BLaER1 treated with 17β-estradiol and CSF1 and Interleukin-3, amounts not matched to agents 10 nM and 100 nM (cell line): Measurements from ENCODE around the gene AMBP.
"Not testable (repeated sequence)": the region's sequence is repeated elsewhere in the genome, so short reads cannot be mapped to it uniquely, and the experiment has no call there.

ENCODE experiments used
- H3K27ac ChIP-seq, 11 experiments: shearing (Covaris generic); formaldehyde crosslinking; 2 replicates each; pipeline ENCODE4 v1.8.1; 2022
- H3K27me3 ChIP-seq, 11 experiments: shearing (Covaris generic); formaldehyde crosslinking; 2 replicates each; pipeline ENCODE4 v1.8.1; 2022
- H3K36me3 ChIP-seq, 11 experiments: shearing (Covaris generic); formaldehyde crosslinking; 2 replicates each; pipeline ENCODE4 v1.8.1; 2022
- H3K4me1 ChIP-seq, 10 experiments: shearing (Covaris generic); formaldehyde crosslinking; 2 replicates each; pipeline ENCODE4 v1.8.1; 2022
- H3K4me2 ChIP-seq, 11 experiments: shearing (Covaris generic); formaldehyde crosslinking; 2 replicates each; pipeline ENCODE4 v1.8.1; 2022
- H3K4me3 ChIP-seq, 10 experiments: shearing (Covaris generic); formaldehyde crosslinking; 2 replicates each; pipeline ENCODE4 v1.8.1; 2022
- H3K9ac ChIP-seq, 11 experiments: shearing (Covaris generic); formaldehyde crosslinking; 2 replicates each; pipeline ENCODE4 v1.8.1; 2022
- H3K9me3 ChIP-seq, 11 experiments: shearing (Covaris generic); formaldehyde crosslinking; replicated peaks in 1 of 11; 2 replicates each; pipeline ENCODE4 v1.8.1; 2022
- H4K20me1 ChIP-seq, 11 experiments: shearing (Covaris generic); formaldehyde crosslinking; 2 replicates each; pipeline ENCODE4 v1.8.1; 2022
- Cebpa-rat ChIP-seq, 11 experiments: shearing (Covaris generic); IDR thresholded peaks; 2 replicates each; pipeline ENCODE4 v1.8.1; 2022

Gene AMBP

DNA sequence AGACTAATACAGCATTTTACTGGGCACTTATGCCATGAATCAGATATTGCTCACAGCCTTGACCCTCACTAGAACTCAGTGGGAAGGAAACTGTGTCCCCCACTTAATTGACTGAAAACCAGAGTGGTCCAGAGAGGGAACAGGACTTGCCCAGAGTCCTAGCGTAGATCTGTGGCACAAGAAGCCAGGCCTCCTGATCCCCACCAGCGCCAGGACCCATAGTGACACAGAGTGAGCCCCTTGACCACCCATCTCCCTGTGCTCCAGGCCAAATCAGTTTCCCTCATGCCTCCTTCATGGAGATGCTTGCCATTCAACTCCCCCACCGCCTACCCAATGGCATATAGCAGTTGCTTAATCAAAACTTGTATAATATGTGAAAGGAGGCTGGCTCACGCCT, 12.7 kb upstream of the AMBP start:
- peaks cover 0 to 52% (median 0%) of the 10 kb centered on the region in 11 experiments; a peak in 8 of 22 replicates for H3K36me3 ChIP-seq
- H3K4me2 ChIP-seq, result no peak overlapping the region
- H3K9me3 ChIP-seq, result no peaks in the 10 kb centered on the region
- no peak overlapping the region for H3K4me3 ChIP-seq
- no peaks in the 10 kb centered on the region for H4K20me1 ChIP-seq
- H3K9ac ChIP-seq, result no peak overlapping the region
- H3K27me3 ChIP-seq, result no peaks in the 10 kb centered on the region
- TF ChIP-seq Cebpa-rat (IDR thresholded peaks at IDR 0.05), result no peak
- H3K27ac ChIP-seq, result no peak overlapping the region
- H3K4me1 ChIP-seq, result peaks cover 0 to 53% (median 46%) of the 10 kb centered on the region in 10 experiments; a peak in 16 of 20 replicates

GRCh38 chr9:114089206-114089840, 11.2 kb upstream of the AMBP start:
- no peak for TF ChIP-seq Cebpa-rat (IDR thresholded peaks at IDR 0.05)
- Histone ChIP-seq H3K27ac (no peak overlapping the region), H3K9me3 (no peaks in the 10 kb centered on the region), H3K4me3 (no peak overlapping the region), H3K27me3 (no peaks in the 10 kb centered on the region), H3K9ac (no peak overlapping the region; a peak in 1 of 22 replicates), H3K4me2 (no peak overlapping the region), H3K4me1 (peaks cover 0 to 38% (median 31%) of the 10 kb centered on the region in 10 experiments; a peak in 16 of 20 replicates), H3K36me3 (peaks cover 0 to 40% (median 0%) of the 10 kb centered on the region in 11 experiments; a peak in 8 of 22 replicates), H4K20me1 (no peaks in the 10 kb centered on the region)

GRCh38 chr9:114088571-114089170, 10.6 kb upstream of the AMBP start:
- Histone ChIP-seq H3K9me3 (no peaks in the 10 kb centered on the region), H3K36me3 (peaks cover 0 to 36% (median 0%) of the 10 kb centered on the region in 11 experiments; a peak in 7 of 22 replicates), H3K9ac (no peak overlapping the region; a peak in 1 of 22 replicates), H3K27ac (no peak overlapping the region), H3K27me3 (no peaks in the 10 kb centered on the region), H3K4me2 (no peak overlapping the region), H3K4me3 (no peak overlapping the region), H3K4me1 (peaks cover 0 to 32% (median 25%) of the 10 kb centered on the region in 10 experiments; a peak in 16 of 20 replicates), H4K20me1 (no peaks in the 10 kb centered on the region)
- TF ChIP-seq Cebpa-rat (IDR thresholded peaks at IDR 0.05), result no peak

DNA sequence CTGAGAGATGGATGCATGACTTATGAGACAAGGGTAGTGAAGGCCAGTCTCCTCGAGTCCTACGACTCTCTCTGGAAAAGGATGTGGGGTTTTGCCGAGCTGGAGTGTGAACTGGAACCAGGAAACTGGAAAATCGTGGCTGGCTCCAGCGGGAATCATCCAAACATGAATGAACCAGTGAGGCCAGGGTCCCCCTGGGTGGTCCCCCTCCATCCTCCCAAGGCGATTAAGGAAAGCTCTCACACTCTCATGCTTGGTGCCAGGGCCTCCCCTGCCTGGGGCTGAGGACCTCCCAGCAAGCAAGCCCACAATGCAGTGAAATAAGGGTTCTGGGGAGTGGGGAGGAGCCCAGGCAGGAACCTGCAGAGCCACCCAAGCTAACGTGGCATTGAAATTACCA, 9.6 kb upstream of the AMBP start:
- Histone ChIP-seq H3K9me3 (no peaks in the 10 kb centered on the region), H3K4me1 (peaks cover 0 to 30% (median 19%) of the 10 kb centered on the region in 10 experiments; a peak in 12 of 20 replicates), H3K4me3 (no peak overlapping the region), H3K36me3 (peaks cover 0 to 27% (median 0%) of the 10 kb centered on the region in 11 experiments; a peak in 7 of 22 replicates), H3K27ac (no peak overlapping the region), H3K9ac (no peak overlapping the region), H3K4me2 (no peak overlapping the region), H4K20me1 (no peaks in the 10 kb centered on the region), H3K27me3 (no peaks in the 10 kb centered on the region)
- TF ChIP-seq Cebpa-rat (IDR thresholded peaks at IDR 0.05), result no peak

- Histone ChIP-seq H3K36me3 (peaks cover 0 to 16% (median 0%) of the 10 kb centered on the region in 11 experiments; a peak in 5 of 22 replicates), H3K27ac (no peak overlapping the region), H3K4me2 (no peak overlapping the region), H3K27me3 (no peaks in the 10 kb centered on the region), H3K4me1 (peaks cover 0 to 27% (median 13%) of the 10 kb centered on the region in 10 experiments; a peak in 10 of 20 replicates), H3K4me3 (no peak overlapping the region), H4K20me1 (no peaks in the 10 kb centered on the region), H3K9me3 (no peaks in the 10 kb centered on the region), H3K9ac (no peak overlapping the region)
- TF ChIP-seq Cebpa-rat (IDR thresholded peaks at IDR 0.05), result no peak
Measured at GRCh38 chr9:114086607-114087006, 8.5 kb upstream of the AMBP start.

- no peak for TF ChIP-seq Cebpa-rat (IDR thresholded peaks at IDR 0.05)
- no peak overlapping the region for H3K9ac ChIP-seq
- no peak overlapping the region for H3K4me3 ChIP-seq
- H3K27ac ChIP-seq, result no peak overlapping the region
- H3K9me3 ChIP-seq, result no peaks in the 10 kb centered on the region
- no peaks in the 10 kb centered on the region for H3K27me3 ChIP-seq
- H3K4me2 ChIP-seq, result no peak overlapping the region
- H3K36me3 ChIP-seq, result peaks cover 0 to 11% (median 0%) of the 10 kb centered on the region in 11 experiments; a peak in 5 of 22 replicates
- no peaks in the 10 kb centered on the region for H4K20me1 ChIP-seq
- peaks cover 0 to 29% (median 10%) of the 10 kb centered on the region in 10 experiments; a peak in 9 of 20 replicates for H3K4me1 ChIP-seq
Measured at GRCh38 chr9:114086009-114086408, 7.9 kb upstream of the AMBP start.

DNA sequence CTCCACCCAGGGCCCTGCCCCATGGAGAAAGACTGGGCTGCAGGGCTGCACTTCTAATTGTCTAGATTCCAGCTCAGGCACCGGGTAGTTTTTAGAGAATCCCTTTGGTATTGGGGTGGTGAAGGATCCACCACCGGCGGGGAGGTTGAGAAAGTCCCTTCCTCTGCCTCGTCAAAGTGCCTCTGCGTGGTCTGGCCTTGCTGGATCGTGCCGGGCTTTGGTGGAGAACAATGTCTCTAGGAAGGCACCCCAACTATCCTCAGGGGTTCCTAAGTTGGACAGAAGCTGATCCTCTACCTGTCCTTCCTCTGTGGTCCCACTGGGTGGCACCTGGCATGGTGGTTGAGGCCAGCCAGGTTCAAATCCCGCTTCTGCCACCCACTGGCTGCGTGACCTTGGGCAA, 7.3 kb upstream of the AMBP start:
- no peak overlapping the region for H3K4me3 ChIP-seq
- peaks cover 0 to 1% (median 0%) of the 10 kb centered on the region in 11 experiments; a peak in 1 of 22 replicates for H3K9me3 ChIP-seq
- H3K27ac ChIP-seq, result no peak overlapping the region
- H4K20me1 ChIP-seq, result no peaks in the 10 kb centered on the region
- peaks cover 0 to 30% (median 10%) of the 10 kb centered on the region in 10 experiments; a peak in 9 of 20 replicates for H3K4me1 ChIP-seq
- no peak for TF ChIP-seq Cebpa-rat (IDR thresholded peaks at IDR 0.05)
- H3K36me3 ChIP-seq, result peaks cover 0 to 5% (median 0%) of the 10 kb centered on the region in 11 experiments; a peak in 4 of 22 replicates
- H3K9ac ChIP-seq, result no peak overlapping the region
- no peak overlapping the region for H3K4me2 ChIP-seq
- H3K27me3 ChIP-seq, result no peaks in the 10 kb centered on the region

DNA sequence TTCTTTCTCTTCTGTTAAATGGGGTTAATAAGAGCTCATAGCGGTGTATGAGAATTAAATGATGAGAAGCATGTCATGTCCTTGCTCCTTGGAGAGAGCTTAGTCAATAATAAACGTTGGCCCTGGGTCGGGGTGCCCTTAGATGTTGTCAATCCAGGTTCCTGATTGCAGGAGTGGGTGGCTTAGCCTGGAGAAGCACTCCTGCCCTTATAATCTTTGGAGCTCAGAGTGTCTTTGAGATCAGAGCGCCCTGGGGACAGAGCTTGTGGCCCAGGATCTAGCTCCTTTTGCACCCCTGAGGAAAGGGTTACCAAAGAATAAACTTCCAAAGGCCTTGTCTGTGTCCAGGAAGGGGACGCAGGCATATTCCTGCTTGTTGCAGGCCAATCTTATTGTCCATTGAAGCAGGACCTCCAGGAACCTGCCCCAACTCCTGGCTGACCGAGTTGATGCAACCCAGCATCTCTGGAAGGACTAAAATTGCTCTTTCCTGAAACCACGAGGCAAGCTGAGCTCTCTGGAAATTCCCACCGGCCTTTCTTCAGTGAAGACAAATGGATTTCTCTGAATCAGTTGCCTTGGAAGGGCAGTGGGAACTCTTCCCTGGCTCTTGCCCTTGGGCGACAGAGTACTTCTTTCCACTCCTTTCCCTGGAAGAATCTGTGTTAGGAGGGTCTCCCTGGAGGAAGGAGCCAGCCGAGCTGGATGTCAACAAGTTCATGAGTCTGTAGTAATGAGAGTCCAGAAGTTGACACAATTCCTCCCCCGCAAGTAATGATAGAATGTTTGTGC, 6.4 kb upstream of the AMBP start:
- no peak overlapping the region for H3K4me2 ChIP-seq
- H3K36me3 ChIP-seq, result no peaks in the 10 kb centered on the region

DNA sequence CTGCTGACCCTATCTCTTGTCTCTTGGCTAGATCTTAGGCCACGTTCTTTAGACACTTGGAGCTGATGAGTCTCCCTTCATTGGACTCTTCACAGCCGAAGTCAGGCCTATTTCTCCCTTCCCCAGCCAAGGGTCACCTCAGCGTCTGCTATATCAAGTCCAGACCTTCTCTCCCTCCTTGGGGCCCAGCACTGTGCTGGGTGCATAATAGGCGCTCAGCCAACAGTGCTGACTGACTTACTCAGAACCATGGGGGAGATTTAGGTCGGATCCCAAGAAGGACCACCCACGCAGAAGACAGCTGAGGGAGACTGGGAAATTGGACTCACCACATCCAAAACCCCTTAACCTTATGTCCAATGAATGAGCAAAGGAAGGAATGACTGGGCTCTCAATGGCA, 5.6 kb upstream of the AMBP start:
- H3K27ac ChIP-seq, result no peak overlapping the region
- no peak for TF ChIP-seq Cebpa-rat (IDR thresholded peaks at IDR 0.05)
- peaks cover 0 to 7% (median 0%) of the 10 kb centered on the region in 11 experiments; a peak in 1 of 22 replicates for H3K9me3 ChIP-seq

More for the DNA sequence above, 6.4 kb upstream of the AMBP start:
- peaks cover 0 to 7% (median 0%) of the 10 kb centered on the region in 11 experiments; a peak in 1 of 22 replicates for H3K9me3 ChIP-seq
- H4K20me1 ChIP-seq, result no peaks in the 10 kb centered on the region
- H3K4me1 ChIP-seq, result peaks cover 0 to 30% (median 10%) of the 10 kb centered on the region in 10 experiments; a peak in 9 of 20 replicates
- no peak overlapping the region for H3K27ac ChIP-seq
- TF ChIP-seq Cebpa-rat (IDR thresholded peaks at IDR 0.05), result no peak
- H3K4me3 ChIP-seq, result no peak overlapping the region
- no peak overlapping the region for H3K9ac ChIP-seq
- no peaks in the 10 kb centered on the region for H3K27me3 ChIP-seq

GRCh38 chr9:114082763-114083412, 4.8 kb upstream of the AMBP start:
- H3K9ac ChIP-seq, H4K20me1 ChIP-seq, H3K36me3 ChIP-seq, H3K4me3 ChIP-seq, H3K9me3 ChIP-seq, H3K27me3 ChIP-seq, H3K27ac ChIP-seq: not testable (repeated sequence)
- Histone ChIP-seq H3K4me1 (peaks cover 7 to 32% (median 14%) of the 10 kb centered on the region in 10 experiments; a peak in 18 of 20 replicates), H3K4me2 (peak overlapping the region in 4 of 11 experiments; percentile 8 to 44 (median 27); a peak in 4 of 22 replicates)

More for the DNA sequence above, 5.6 kb upstream of the AMBP start:
- H3K9ac ChIP-seq, result no peak overlapping the region
- H3K4me1 ChIP-seq, result peaks cover 0 to 28% (median 8%) of the 10 kb centered on the region in 10 experiments; a peak in 11 of 20 replicates
- no peak overlapping the region for H3K4me2 ChIP-seq
- H3K27me3 ChIP-seq, result no peaks in the 10 kb centered on the region
- no peak overlapping the region for H3K4me3 ChIP-seq
- no peaks in the 10 kb centered on the region for H3K36me3 ChIP-seq
- no peaks in the 10 kb centered on the region for H4K20me1 ChIP-seq
